ENCODE measurements around the gene MMP19.

- TF ChIP-seq POLR2A (IDR thresholded peaks at IDR 0.05; ENCODE audit: low read depth, low read length) (no peak), POLR2AphosphoS5 (IDR thresholded peaks at IDR 0.05; ENCODE audit: low read depth, low read length) (no peak)
These were observed 2.2 kb upstream of the MMP19 start for GRCh38 chr12:55844961-55845360.

Measured in GM12891 (cell line).